C4-2B (cell line): ENCODE data around the gene PIGU.

ENCODE experiments used
- CTCF ChIP-seq: fragments of 450-650 bp; conservative IDR thresholded peaks from 2 replicates; pipeline ENCODE4 v1.5.1; 2017; ENCODE audit warnings: mild to moderate bottlenecking
- ZFX ChIP-seq: fragments of 450-650 bp; IDR thresholded peaks from 2 replicates; pipeline ENCODE4 v1.6.1; 2017

- no peak for TF ChIP-seq CTCF
- TF ChIP-seq ZFX, result no peak
These were observed 145.2 kb downstream of the PIGU start for GRCh38 chr20:34531608-34532265.
